Middle frontal gyrus (tissue), 1 donor: Measurements from ENCODE around the gene KCNT2.

ENCODE experiments used
- DNase-seq: peaks from one replicate; pipeline ENCODE4 v3.0.0-alpha.2; 2015; ENCODE audit warnings: low spot score; ENCODE audit errors: extremely low spot score

The KCNT2 gene

GRCh38 chr1:196207612-196208217 is 400.5 kb downstream of the KCNT2 start:
- no peak for DNase-seq

- no peak for DNase-seq
Measured at GRCh38 chr1:196205882-196206281, 402.4 kb downstream of the KCNT2 start.

- DNase-seq = no peak
Measured at GRCh38 chr1:196196486-196196885, 411.8 kb downstream of the KCNT2 start.

- no peak for DNase-seq
Measured at GRCh38 chr1:196193896-196194559, 414.2 kb downstream of the KCNT2 start.

GRCh38 chr1:196183941-196184340 is 424.3 kb downstream of the KCNT2 start:
- DNase-seq = no peak

GRCh38 chr1:196181594-196181878 is 426.7 kb downstream of the KCNT2 start:
- DNase-seq = no peak

GRCh38 chr1:196180847-196181593 is 427.2 kb downstream of the KCNT2 start:
- no peak for DNase-seq

GRCh38 chr1:196178083-196178635 is 430.1 kb downstream of the KCNT2 start:
- no peak for DNase-seq
